Upper lobe of left lung (tissue), 6 donors: Measurements from ENCODE around the gene OR1J1. TPM values are rescaled to one million over a fixed set of nuclear protein-coding genes. Genes with fewer than 3 reads are reported as not detected.
A peak's percentile ranks its signal among the peaks of the same experiment; 100 is the strongest.

ENCODE experiments used
- ATAC-seq, 2 donors: fragments of 200-7000 bp; cut with Tn5 transposase; one replicate each; pipeline ENCODE4 v1.9.1; 2022; ENCODE audit warnings: mild to moderate bottlenecking in 2 of 2, moderate library complexity in 2 of 2; ENCODE audit not compliant: low FRiP score in 2 of 2
- DNase-seq, 2 donors: peaks; one replicate each; pipeline ENCODE4 v3.0.0-alpha.2; 2019 to 2020
- H3K27ac ChIP-seq, 4 donors: fragments of 200-600 bp; sonication (generic); one replicate each; pipeline ENCODE4 v1.5.1; 2016 to 2019
- H3K27me3 ChIP-seq, 4 donors: fragments of 200-600 bp; sonication (generic); one replicate each; pipeline ENCODE4 v1.5.1; 2017 to 2019
- H3K36me3 ChIP-seq, 4 donors: fragments of 200-600 bp; sonication (generic); one replicate each; pipeline ENCODE4 v1.5.1; 2016 to 2019
- H3K4me1 ChIP-seq, 4 donors: fragments of 200-600 bp; sonication (generic); one replicate each; pipeline ENCODE4 v1.5.1; 2018 to 2019
- H3K4me3 ChIP-seq, 4 donors: fragments of 200-600 bp; sonication (generic); one replicate each; pipeline ENCODE4 v1.5.1; 2017 to 2019; ENCODE audit warnings: mild to moderate bottlenecking in 2 of 4, moderate library complexity in 1 of 4
- H3K9me3 ChIP-seq, 4 donors: fragments of 200-600 bp; sonication (generic); one replicate each; pipeline ENCODE4 v1.5.1; 2018 to 2019
- CTCF ChIP-seq, 6 experiments: fragments of 450-650 bp in 4 of 6; fragments of 200-600 bp in 2 of 6; sonication (generic) in 2 of 6; IDR thresholded peaks; one replicate each; pipeline ENCODE4 v1.5.1; 2016 to 2019; ENCODE audit warnings: antibody characterized with exemption in 6 of 6
- EP300 ChIP-seq, 4 donors: sonication (generic); formaldehyde crosslinking; IDR thresholded peaks; one replicate each; pipeline ENCODE4 v1.5.1; 2017; ENCODE audit warnings: antibody characterized with exemption in 4 of 4, control low read depth in 2 of 4
- POLR2A ChIP-seq, 4 donors: fragments of 450-650 bp; IDR thresholded peaks; one replicate each; pipeline ENCODE4 v1.5.1; 2016 to 2017; ENCODE audit warnings: antibody characterized with exemption in 4 of 4, mild to moderate bottlenecking in 2 of 4
- POLR2AphosphoS5 ChIP-seq, 2 donors: sonication (generic); formaldehyde crosslinking; IDR thresholded peaks; one replicate each; pipeline ENCODE4 v1.5.1; 2017; ENCODE audit warnings: antibody characterized with exemption in 2 of 2
- WGBS, 2 donors: methylation state at CpG; one replicate each; pipeline ENCODE4 v1.1.5; 2017 to 2018; 5-methylcytosine and 5-hydroxymethylcytosine counted together
- total RNA-seq, 6 donors: library from RNA; depleted of rRNA in 4 of 6; stranded (reverse); fragments of >200 nt in 4 of 6; gene quantifications; one replicate each; pipeline versions ENCODE4 v1.1.0 to v1.2.1, GENCODE V29; 2016 to 2021
- donor health status: DM: no; HTN: no; CAD: no; lungs with moderate emphysema.
- donor health status: DM: no; HTN: yes; CAD: no; lungs with severe emphysema.

The OR1J1 gene
- total RNA-seq, 6 donors from 2014 or later: not detected

- TF ChIP-seq CTCF (IDR thresholded peaks at IDR 0.05): peak; percentile 65 to 86 (median 76)
- TF ChIP-seq POLR2AphosphoS5 (IDR thresholded peaks at IDR 0.05): no peak
- Histone ChIP-seq H3K9me3 (no peaks in the 10 kb centered on the region), H3K27me3 (no peaks in the 10 kb centered on the region), H3K4me3 (peak overlapping the region in 3 of 4 donors; percentile 26 to 57 (median 50)), H3K27ac (peak overlapping the region in 3 of 4 donors; percentile 8 to 67 (median 18)), H3K4me1 (peaks cover 6 to 16% (median 8%) of the 10 kb centered on the region in 4 donors), H3K36me3 (no peaks in the 10 kb centered on the region)
- WGBS, 2 donors: 13 to 14% methylated on average over 10 of the region's 10 CpGs
- ATAC-seq (peak; percentile 80 to 89), DNase-seq (peak in 1 of 2 donors; percentile 76)
Measured at GRCh38 chr9:122464633-122465567, 12.8 kb downstream of the OR1J1 start.

- Histone ChIP-seq H3K4me1 (peaks cover 6 to 16% (median 8%) of the 10 kb centered on the region in 4 donors), H3K36me3 (no peaks in the 10 kb centered on the region), H3K27me3 (no peaks in the 10 kb centered on the region), H3K27ac (peak overlapping the region in 2 of 4 donors; percentile 18 to 67), H3K4me3 (peak overlapping the region in 3 of 4 donors; percentile 26 to 57 (median 50)), H3K9me3 (no peaks in the 10 kb centered on the region)
- ATAC-seq: peak in 1 of 2 donors; percentile 37
- TF ChIP-seq CTCF (IDR thresholded peaks at IDR 0.05) (no peak), POLR2AphosphoS5 (IDR thresholded peaks at IDR 0.05) (no peak), EP300 (IDR thresholded peaks at IDR 0.05) (no peak), POLR2A (IDR thresholded peaks at IDR 0.05) (no peak)
- 87 to 89% methylated on average over 9 to 10 of the region's 10 CpGs for WGBS, 2 donors
- peak in 1 of 2 donors; percentile 68 for DNase-seq
Measured at GRCh38 chr9:122463828-122464632, 13.7 kb downstream of the OR1J1 start.

- H3K27me3 ChIP-seq: no peaks in the 10 kb centered on the region
- H3K36me3 ChIP-seq: no peaks in the 10 kb centered on the region
- no peaks in the 10 kb centered on the region for H3K9me3 ChIP-seq
- no peaks in the 10 kb centered on the region for H3K4me1 ChIP-seq
- no peak overlapping the region for H3K4me3 ChIP-seq
- no peak for TF ChIP-seq EP300 (IDR thresholded peaks at IDR 0.05)
- TF ChIP-seq POLR2A (IDR thresholded peaks at IDR 0.05): no peak
- TF ChIP-seq POLR2AphosphoS5 (IDR thresholded peaks at IDR 0.05): no peak
- TF ChIP-seq CTCF (IDR thresholded peaks at IDR 0.05): no peak
- no peak for DNase-seq
- H3K27ac ChIP-seq: no peak overlapping the region
- no peak for ATAC-seq
- WGBS, 2 donors: 96 to 98% methylated on average over 1 of the region's 1 CpG
Measured at GRCh38 chr9:122457787-122458186, 19.9 kb downstream of the OR1J1 start.

GRCh38 chr9:122456123-122456522 lies 21.6 kb downstream of the OR1J1 start:
- Histone ChIP-seq H3K27ac (no peak overlapping the region), H3K4me1 (no peaks in the 10 kb centered on the region), H3K27me3 (no peaks in the 10 kb centered on the region), H3K4me3 (no peak overlapping the region), H3K9me3 (no peaks in the 10 kb centered on the region), H3K36me3 (no peaks in the 10 kb centered on the region)
- no peak for ATAC-seq
- DNase-seq: no peak
- TF ChIP-seq POLR2A (IDR thresholded peaks at IDR 0.05) (no peak), CTCF (IDR thresholded peaks at IDR 0.05) (no peak), EP300 (IDR thresholded peaks at IDR 0.05) (no peak), POLR2AphosphoS5 (IDR thresholded peaks at IDR 0.05) (no peak)
- 75 to 85% methylated on average over 3 of the region's 3 CpGs for WGBS, 2 donors
